ENCODE results near the gene DCTN2.

DNA sequence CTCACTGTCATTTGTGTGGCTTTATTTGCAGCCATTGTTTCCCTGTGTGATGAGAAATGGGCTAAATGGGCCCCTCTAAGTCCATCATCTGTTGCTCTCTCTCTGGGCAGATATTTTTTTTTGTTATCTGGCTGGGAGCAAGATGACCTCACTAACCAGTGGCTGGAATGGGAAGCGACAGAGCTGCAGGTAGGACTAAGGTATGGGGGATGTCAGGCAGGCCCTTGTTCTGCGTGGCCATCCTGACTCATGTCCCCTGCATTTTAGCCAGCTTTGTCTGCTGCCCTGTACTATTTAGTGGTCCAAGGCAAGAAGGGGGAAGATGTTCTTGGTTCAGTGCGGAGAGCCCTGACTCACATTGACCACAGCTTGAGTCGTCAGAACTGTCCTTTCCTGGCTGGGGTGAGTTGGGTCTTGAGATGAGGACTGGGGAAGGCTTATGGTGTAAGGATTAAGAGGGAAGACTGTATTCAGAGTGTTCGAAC is 57.8 kb downstream of the DCTN2 start:
- TF ChIP-seq, protein P1, sequence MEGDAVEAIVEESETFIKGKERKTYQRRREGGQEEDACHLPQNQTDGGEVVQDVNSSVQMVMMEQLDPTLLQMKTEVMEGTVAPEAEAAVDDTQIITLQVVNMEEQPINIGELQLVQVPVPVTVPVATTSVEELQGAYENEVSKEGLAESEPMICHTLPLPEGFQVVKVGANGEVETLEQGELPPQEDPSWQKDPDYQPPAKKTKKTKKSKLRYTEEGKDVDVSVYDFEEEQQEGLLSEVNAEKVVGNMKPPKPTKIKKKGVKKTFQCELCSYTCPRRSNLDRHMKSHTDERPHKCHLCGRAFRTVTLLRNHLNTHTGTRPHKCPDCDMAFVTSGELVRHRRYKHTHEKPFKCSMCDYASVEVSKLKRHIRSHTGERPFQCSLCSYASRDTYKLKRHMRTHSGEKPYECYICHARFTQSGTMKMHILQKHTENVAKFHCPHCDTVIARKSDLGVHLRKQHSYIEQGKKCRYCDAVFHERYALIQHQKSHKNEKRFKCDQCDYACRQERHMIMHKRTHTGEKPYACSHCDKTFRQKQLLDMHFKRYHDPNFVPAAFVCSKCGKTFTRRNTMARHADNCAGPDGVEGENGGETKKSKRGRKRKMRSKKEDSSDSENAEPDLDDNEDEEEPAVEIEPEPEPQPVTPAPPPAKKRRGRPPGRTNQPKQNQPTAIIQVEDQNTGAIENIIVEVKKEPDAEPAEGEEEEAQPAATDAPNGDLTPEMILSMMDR (optimal IDR thresholded peaks at IDR 0.05 in 1 of 3, IDR thresholded peaks at IDR 0.05 in 1 of 3, conservative IDR thresholded peaks at IDR 0.05 in 1 of 3; ENCODE audit: extremely low read depth in 1 of 3, insufficient read depth in 2 of 3, low read length in 3 of 3) = no peak
- TF ChIP-seq EZH2 (IDR thresholded peaks at IDR 0.05; ENCODE audit: low read length) = no peak
